SU-DHL-6 (cell line): ENCODE measurements around the gene TMEM25.
A peak's percentile ranks its signal among the peaks of the same experiment; 100 is the strongest.

ENCODE experiments used
- H2AFZ ChIP-seq: fragments of 200-600 bp; sonication (generic); 2 replicates; pipeline ENCODE4 v1.6.1; 2014; ENCODE audit warnings: low read depth, mild to moderate bottlenecking, moderate library complexity, mixed read lengths, antibody characterized with exemption, low read length; ENCODE audit not compliant: severe bottlenecking
- H3F3A ChIP-seq: fragments of 200-600 bp; shearing (Covaris generic); 2 replicates; pipeline ENCODE4 v1.6.0; 2016; ENCODE audit warnings: antibody characterized with exemption, mild to moderate bottlenecking; ENCODE audit not compliant: insufficient read depth
- H3K27ac ChIP-seq: fragments of 200-600 bp; sonication (generic); 2 replicates; pipeline ENCODE4 v1.5.1; 2016; ENCODE audit warnings: low read depth, mild to moderate bottlenecking, low read length, moderate library complexity, mixed read lengths
- H3K27me3 ChIP-seq: fragments of 200-600 bp; sonication (generic), shearing (Covaris generic); 2 replicates; pipeline ENCODE4 v1.6.0; 2014; ENCODE audit warnings: mild to moderate bottlenecking, low read length
- H3K36me3 ChIP-seq: fragments of 200-600 bp; sonication (generic); 2 replicates; pipeline ENCODE4 v1.6.1; 2014; ENCODE audit warnings: mild to moderate bottlenecking, low read length, mixed read lengths
- H3K4me2 ChIP-seq: fragments of 300-600, 200-600 bp; shearing (Covaris generic), sonication (generic); 2 replicates; pipeline ENCODE4 v1.6.0; 2014; ENCODE audit warnings: low read length, low read depth, mild to moderate bottlenecking; ENCODE audit not compliant: poor library complexity, severe bottlenecking
- H3K4me3 ChIP-seq: fragments of 200-600 bp; sonication (generic); 2 replicates; pipeline ENCODE4 v1.5.1; 2014; ENCODE audit warnings: antibody characterized with exemption, low read length, mild to moderate bottlenecking, mixed read lengths; ENCODE audit not compliant: insufficient read depth, poor library complexity, severe bottlenecking
- H3K79me2 ChIP-seq: fragments of 200-600 bp; sonication (generic); 2 replicates; pipeline ENCODE4 v1.6.1; 2014; ENCODE audit warnings: mild to moderate bottlenecking, low read length, moderate library complexity; ENCODE audit not compliant: insufficient read depth
- H3K9ac ChIP-seq: fragments of 200-600 bp; sonication (generic); 2 replicates; pipeline ENCODE4 v1.7.0; 2014; ENCODE audit warnings: mild to moderate bottlenecking, low read length
- H3K9me2 ChIP-seq: fragments of 200-600 bp; sonication (generic); replicated peaks from 2 replicates; pipeline ENCODE4 v1.6.1; 2014; ENCODE audit warnings: low read length; ENCODE audit not compliant: insufficient read depth
- H3K9me3 ChIP-seq: fragments of 200-600 bp; sonication (generic); 2 replicates; pipeline ENCODE4 v1.6.1; 2014; ENCODE audit warnings: low read length, mixed read lengths; ENCODE audit not compliant: insufficient read depth
- H4K20me1 ChIP-seq: fragments of 200-600 bp; sonication (generic); 2 replicates; pipeline ENCODE4 v1.6.1; 2014; ENCODE audit warnings: low read depth, mild to moderate bottlenecking, antibody characterized with exemption, low read length, moderate library complexity, mixed read lengths
- CTCF ChIP-seq: fragments of 200-600 bp; sonication (generic); IDR thresholded peaks from one replicate; pipeline ENCODE4 v1.5.1; 2017; ENCODE audit warnings: antibody characterized with exemption, mild to moderate bottlenecking, low read length, moderate library complexity; ENCODE audit not compliant: insufficient read depth, poor library complexity, severe bottlenecking
- EZH2phosphoT487 ChIP-seq: fragments of 200-600 bp; sonication (generic), shearing (Covaris generic); conservative IDR thresholded peaks from 2 replicates; pipeline ENCODE4 v1.6.1; 2018; ENCODE audit warnings: mild to moderate bottlenecking, antibody characterized with exemption, low read length, moderate library complexity, mixed read lengths

Gene TMEM25

GRCh38 chr11:118527109-118527508 is 3.9 kb upstream of the TMEM25 start, which contains the start of gene TTC36:
Gene TTC36, plus strand, starts transcription at chr11:118527474. Its CDS starts 21 bp downstream, at chr11:118527495.
- Histone ChIP-seq H3K27me3 (no peaks in the 10 kb centered on the region), H3K36me3 (0 out of 2 replicates have a peak, but pooled peaks cover 1% of the 10 kb centered on the region), H2AFZ (no peak within 1 kb of the TSS), H3K9me2 (no peaks in the 10 kb centered on the region), H3K27ac (no peak within 1 kb of the TSS), H3K4me3 (no peak within 1 kb of the TSS), H3F3A (peaks cover 10% of the 10 kb centered on the region; the same call in 1 of the 2 replicates), H3K79me2 (no peaks in the 10 kb centered on the region), H3K9ac (no peak within 1 kb of the TSS), H3K4me2 (no peak within 1 kb of the TSS), H4K20me1 (no peaks in the 10 kb centered on the region), H3K9me3 (no peaks in the 10 kb centered on the region)
- no peak for TF ChIP-seq CTCF
- TF ChIP-seq EZH2phosphoT487, result no peak

GRCh38 chr11:118528511-118528910 is 2.5 kb upstream of the TMEM25 start:
- Histone ChIP-seq H3F3A (peaks cover 10% of the 10 kb centered on the region; the same call in 1 of the 2 replicates), H3K4me3 (no peak overlapping the region), H3K36me3 (no peaks in the 10 kb centered on the region), H2AFZ (no peak overlapping the region), H3K4me2 (no peak overlapping the region), H3K27ac (no peak overlapping the region), H4K20me1 (no peaks in the 10 kb centered on the region), H3K79me2 (no peaks in the 10 kb centered on the region), H3K27me3 (no peaks in the 10 kb centered on the region), H3K9me2 (no peaks in the 10 kb centered on the region), H3K9ac (no peak overlapping the region), H3K9me3 (no peaks in the 10 kb centered on the region)
- TF ChIP-seq EZH2phosphoT487 (no peak), CTCF (no peak)

- H4K20me1 ChIP-seq, result no peaks in the 10 kb centered on the region
- peaks cover 10% of the 10 kb centered on the region; the same call in 1 of the 2 replicates for H3F3A ChIP-seq
- no peaks in the 10 kb centered on the region for H3K36me3 ChIP-seq
- no peaks in the 10 kb centered on the region for H3K9me2 ChIP-seq
- no peaks in the 10 kb centered on the region for H3K9me3 ChIP-seq
- TF ChIP-seq CTCF (no peak), EZH2phosphoT487 (no peak)
- H3K79me2 ChIP-seq, result no peaks in the 10 kb centered on the region
- peak overlapping the region; percentile 62; the same call in 1 of the 2 replicates for H3K9ac ChIP-seq
- no peak overlapping the region for H2AFZ ChIP-seq
- H3K4me2 ChIP-seq, result peak overlapping the region; percentile 62
- no peaks in the 10 kb centered on the region for H3K27me3 ChIP-seq
- H3K4me3 ChIP-seq, result peak overlapping the region; percentile 86
- H3K27ac ChIP-seq, result no peak overlapping the region
These were observed 1.3 kb upstream of the TMEM25 start for GRCh38 chr11:118529584-118530175.
